ENCODE results near the gene MARK3. TPM values are rescaled to one million over a fixed set of nuclear protein-coding genes. Genes with fewer than 3 reads are reported as not detected.

MARK3 gene
- total RNA-seq, 1 experiment from 2014 or later, result 72.5 TPM

DNA sequence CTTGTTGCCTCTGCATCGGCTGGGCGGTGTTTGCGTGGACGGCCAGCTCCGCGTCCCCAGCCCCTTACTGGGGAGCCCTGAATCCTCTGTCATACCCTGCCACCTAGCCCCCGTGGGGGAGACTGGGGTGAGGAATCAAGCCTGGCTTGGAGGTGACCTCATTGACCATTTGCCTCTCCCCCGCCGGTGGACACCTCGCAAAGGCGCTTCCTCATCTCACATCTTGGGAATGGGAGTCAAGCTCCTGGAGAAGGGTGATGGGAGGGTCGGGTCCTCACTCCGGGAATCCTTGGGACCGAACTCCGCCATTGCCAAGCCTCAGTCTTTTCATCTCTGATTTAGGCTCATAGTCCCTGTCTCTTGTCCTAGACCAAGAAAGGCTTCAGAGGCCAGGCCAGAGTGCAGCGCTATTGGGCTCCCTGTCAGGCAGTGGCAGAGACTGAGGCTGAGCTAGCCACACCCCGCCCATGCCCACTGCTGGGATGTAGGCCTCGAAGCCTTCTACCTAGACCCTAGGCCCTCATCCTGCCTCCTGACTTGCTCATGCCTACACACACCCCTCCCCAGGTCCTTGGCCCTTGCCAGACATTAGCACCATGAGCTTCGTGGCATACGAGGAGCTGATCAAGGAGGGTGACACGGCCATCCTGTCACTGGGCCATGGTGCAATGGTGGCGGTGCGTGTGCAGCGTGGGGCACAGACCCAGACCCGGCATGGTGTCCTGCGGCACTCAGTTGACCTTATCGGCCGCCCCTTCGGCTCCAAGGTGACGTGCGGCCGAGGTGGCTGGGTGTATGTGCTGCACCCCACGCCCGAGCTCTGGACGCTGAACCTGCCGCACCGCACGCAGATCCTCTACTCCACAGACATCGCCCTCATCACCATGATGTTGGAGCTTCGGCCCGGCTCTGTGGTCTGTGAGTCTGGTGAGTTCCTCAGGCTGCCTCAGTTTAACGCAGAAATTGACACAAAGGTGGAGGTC lies 144.5 kb downstream of the MARK3 start:
- Histone ChIP-seq H3K27me3 (ENCODE audit: insufficient read depth, low read length) (no peaks in the 10 kb centered on the region), H3K4me1 (ENCODE audit: control insufficient read depth in 1 of 2, insufficient read depth in 2 of 2, low read length in 2 of 2) (peaks cover 10 to 28% of the 10 kb centered on the region in 2 experiments; a peak in 3 of 4 replicates), H3K27ac (ENCODE audit: low read depth, low read length) (peak overlapping the region; percentile 64), H4K20me1 (ENCODE audit: insufficient read depth) (no peaks in the 10 kb centered on the region), H3K79me2 (ENCODE audit: insufficient read depth, low read length) (peaks cover 30% of the 10 kb centered on the region), H3K9me2 (ENCODE audit: insufficient read depth) (no peaks in the 10 kb centered on the region), H3K4me2 (ENCODE audit: low read length) (peak overlapping the region; percentile 96), H3K36me3 (ENCODE audit: control insufficient read depth in 1 of 2, insufficient read depth in 2 of 2, low read length in 2 of 2) (peaks cover 0 to 14% of the 10 kb centered on the region in 2 experiments; a peak in 2 of 4 replicates), H3K4me3 (replicated peaks in 1 of 2; ENCODE audit: low read depth in 1 of 2, low read length in 2 of 2) (peak overlapping the region; percentile 85 to 97), H2AFZ (ENCODE audit: low read depth, low read length, poor library complexity, severe bottlenecking) (no peak overlapping the region), H3K9me3 (ENCODE audit: control insufficient read depth in 1 of 2, insufficient read depth in 1 of 2, low read depth in 1 of 2, low read length in 2 of 2) (no peaks in the 10 kb centered on the region), H3K9ac (ENCODE audit: low read length) (peak overlapping the region; percentile 96)
- no peak for DNase-seq (ENCODE audit: low read depth, low spot score)
- ChIA-PET RAD21 (ENCODE audit: low non-redundant PET in 1 of 2, low total read pairs in 2 of 2, uncharacterized antibody in 2 of 2, unreplicated experiment in 2 of 2) (no interaction called here), CTCF (interaction anchor here (0.7 to 2.9 kb wide), 4 partner anchors 8 to 11 kb away, joined by 3 to 16 read pairs (median 5); no protein-coding TSS in a partner anchor), POLR2A (interaction anchor here (1.2 to 1.4 kb wide), 3 partner anchors 9 to 24 kb away, joined by 5 to 11 read pairs (median 5); no protein-coding TSS in a partner anchor)
- TF ChIP-seq ELF1 (IDR thresholded peaks at IDR 0.05; ENCODE audit: borderline replicate concordance, low read depth) (no peak), YY1 (IDR thresholded peaks at IDR 0.05; ENCODE audit: extremely low read depth, insufficient replicate concordance, low read depth, low read length) (no peak), SP1 (IDR thresholded peaks at IDR 0.05; ENCODE audit: low read depth) (no peak), ZFX (IDR thresholded peaks at IDR 0.05) (peak; percentile 34; the same call in 1 of the 2 replicates)
- TF ChIP-seq, protein P1, sequence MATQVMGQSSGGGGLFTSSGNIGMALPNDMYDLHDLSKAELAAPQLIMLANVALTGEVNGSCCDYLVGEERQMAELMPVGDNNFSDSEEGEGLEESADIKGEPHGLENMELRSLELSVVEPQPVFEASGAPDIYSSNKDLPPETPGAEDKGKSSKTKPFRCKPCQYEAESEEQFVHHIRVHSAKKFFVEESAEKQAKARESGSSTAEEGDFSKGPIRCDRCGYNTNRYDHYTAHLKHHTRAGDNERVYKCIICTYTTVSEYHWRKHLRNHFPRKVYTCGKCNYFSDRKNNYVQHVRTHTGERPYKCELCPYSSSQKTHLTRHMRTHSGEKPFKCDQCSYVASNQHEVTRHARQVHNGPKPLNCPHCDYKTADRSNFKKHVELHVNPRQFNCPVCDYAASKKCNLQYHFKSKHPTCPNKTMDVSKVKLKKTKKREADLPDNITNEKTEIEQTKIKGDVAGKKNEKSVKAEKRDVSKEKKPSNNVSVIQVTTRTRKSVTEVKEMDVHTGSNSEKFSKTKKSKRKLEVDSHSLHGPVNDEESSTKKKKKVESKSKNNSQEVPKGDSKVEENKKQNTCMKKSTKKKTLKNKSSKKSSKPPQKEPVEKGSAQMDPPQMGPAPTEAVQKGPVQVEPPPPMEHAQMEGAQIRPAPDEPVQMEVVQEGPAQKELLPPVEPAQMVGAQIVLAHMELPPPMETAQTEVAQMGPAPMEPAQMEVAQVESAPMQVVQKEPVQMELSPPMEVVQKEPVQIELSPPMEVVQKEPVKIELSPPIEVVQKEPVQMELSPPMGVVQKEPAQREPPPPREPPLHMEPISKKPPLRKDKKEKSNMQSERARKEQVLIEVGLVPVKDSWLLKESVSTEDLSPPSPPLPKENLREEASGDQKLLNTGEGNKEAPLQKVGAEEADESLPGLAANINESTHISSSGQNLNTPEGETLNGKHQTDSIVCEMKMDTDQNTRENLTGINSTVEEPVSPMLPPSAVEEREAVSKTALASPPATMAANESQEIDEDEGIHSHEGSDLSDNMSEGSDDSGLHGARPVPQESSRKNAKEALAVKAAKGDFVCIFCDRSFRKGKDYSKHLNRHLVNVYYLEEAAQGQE (IDR thresholded peaks at IDR 0.05; ENCODE audit: low read depth), result no peak
- ATAC-seq, result peak; percentile 16; the same call in 1 of the 2 replicates
- intact Hi-C loops (cut with micrococcal nuclease), result no loop called here
- BruUV-seq (replicated peaks), result no TSS peak
